ENCODE measurements around the gene JPH3.

Gene JPH3

DNA sequence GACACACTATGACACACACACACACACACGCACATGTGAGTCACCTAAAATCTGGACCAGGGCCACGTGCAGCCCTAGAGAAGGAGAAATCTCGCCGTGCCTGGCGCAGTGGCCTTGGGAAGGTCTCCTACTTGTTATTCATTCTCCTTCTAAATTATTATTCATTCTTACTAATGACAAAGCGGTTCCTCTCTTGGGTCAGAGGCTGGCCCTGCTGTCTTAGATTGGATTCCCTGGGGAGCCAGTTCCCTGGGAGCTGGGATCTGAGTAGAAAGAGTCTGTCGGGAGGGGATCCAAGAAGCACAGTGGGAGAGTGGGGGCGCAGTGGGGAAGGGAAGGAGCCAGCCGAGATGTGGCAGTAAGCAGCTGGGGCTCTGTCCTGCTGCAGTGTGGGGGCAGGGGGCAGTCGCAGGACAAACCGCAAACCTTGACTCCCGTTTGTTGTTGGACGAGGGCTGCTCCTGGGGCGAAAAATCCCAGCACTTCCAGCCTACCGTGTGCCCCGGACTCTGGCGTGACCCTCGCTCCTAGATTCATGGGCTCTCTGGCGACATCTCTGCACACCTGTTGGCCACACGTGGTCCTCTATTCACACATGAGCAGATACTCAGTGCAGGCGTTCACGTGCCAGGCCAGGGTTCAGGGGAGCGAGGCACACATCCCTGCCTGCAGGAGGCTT lies 18.7 kb upstream of the JPH3 start:
- Histone ChIP-seq H3K4me1 (ENCODE audit: control insufficient read depth, low read length) (no peaks in the 10 kb centered on the region), H3K9me3 (ENCODE audit: control insufficient read depth, insufficient read depth, low read length) (no peaks in the 10 kb centered on the region), H3K9me2 (replicated peaks; ENCODE audit: control insufficient read depth, low read length) (no peaks in the 10 kb centered on the region), H4K20me1 (ENCODE audit: control insufficient read depth, insufficient read depth, low read depth, low read length) (no peaks in the 10 kb centered on the region), H3K4me3 (ENCODE audit: low read length) (no peak overlapping the region), H3F3A (ENCODE audit: control insufficient read depth, insufficient read depth) (no peaks in the 10 kb centered on the region), H3K79me2 (ENCODE audit: control insufficient read depth, low read length) (no peaks in the 10 kb centered on the region), H3K27ac (ENCODE audit: low read depth, low read length) (no peak overlapping the region), H3K27me3 (ENCODE audit: control insufficient read depth, low read length) (0 out of 2 replicates have a peak, but pooled peaks cover 2% of the 10 kb centered on the region), H3K36me3 (ENCODE audit: control insufficient read depth, low read length) (no peaks in the 10 kb centered on the region), H3K4me2 (ENCODE audit: low read length) (no peak overlapping the region)
- TF ChIP-seq EZH2phosphoT487 (IDR thresholded peaks at IDR 0.05; ENCODE audit: borderline replicate concordance, low read length) = no peak
- TF ChIP-seq, protein P1, sequence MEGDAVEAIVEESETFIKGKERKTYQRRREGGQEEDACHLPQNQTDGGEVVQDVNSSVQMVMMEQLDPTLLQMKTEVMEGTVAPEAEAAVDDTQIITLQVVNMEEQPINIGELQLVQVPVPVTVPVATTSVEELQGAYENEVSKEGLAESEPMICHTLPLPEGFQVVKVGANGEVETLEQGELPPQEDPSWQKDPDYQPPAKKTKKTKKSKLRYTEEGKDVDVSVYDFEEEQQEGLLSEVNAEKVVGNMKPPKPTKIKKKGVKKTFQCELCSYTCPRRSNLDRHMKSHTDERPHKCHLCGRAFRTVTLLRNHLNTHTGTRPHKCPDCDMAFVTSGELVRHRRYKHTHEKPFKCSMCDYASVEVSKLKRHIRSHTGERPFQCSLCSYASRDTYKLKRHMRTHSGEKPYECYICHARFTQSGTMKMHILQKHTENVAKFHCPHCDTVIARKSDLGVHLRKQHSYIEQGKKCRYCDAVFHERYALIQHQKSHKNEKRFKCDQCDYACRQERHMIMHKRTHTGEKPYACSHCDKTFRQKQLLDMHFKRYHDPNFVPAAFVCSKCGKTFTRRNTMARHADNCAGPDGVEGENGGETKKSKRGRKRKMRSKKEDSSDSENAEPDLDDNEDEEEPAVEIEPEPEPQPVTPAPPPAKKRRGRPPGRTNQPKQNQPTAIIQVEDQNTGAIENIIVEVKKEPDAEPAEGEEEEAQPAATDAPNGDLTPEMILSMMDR (IDR thresholded peaks at IDR 0.05; ENCODE audit: low read depth, low read length, poor library complexity, severe bottlenecking) = no peak

DNA sequence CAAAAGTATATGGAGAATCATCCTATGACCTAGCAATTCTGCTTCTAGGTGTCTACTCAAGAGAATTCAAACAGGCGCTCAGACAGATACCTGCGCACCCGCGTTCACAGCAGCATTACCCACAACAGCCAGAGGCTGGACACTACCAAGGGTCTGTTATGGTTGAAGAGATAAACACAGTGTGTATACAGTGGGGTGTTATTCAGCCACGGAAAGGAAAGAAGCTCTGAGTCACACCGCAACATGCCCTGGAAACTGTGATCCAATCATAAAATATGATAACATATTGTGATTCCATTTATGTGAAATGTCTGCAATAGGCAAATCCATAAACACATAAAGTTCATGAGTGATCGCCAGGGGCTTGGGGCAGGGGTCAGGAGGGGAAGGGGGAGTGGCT lies 18.0 kb upstream of the JPH3 start:
- Histone ChIP-seq H3K9me2 (replicated peaks; ENCODE audit: control insufficient read depth, low read length) (no peaks in the 10 kb centered on the region), H3K36me3 (ENCODE audit: control insufficient read depth, low read length) (no peaks in the 10 kb centered on the region), H3K27ac (ENCODE audit: low read depth, low read length) (no peak overlapping the region), H3K4me2 (ENCODE audit: low read length) (no peak overlapping the region), H3K4me1 (ENCODE audit: control insufficient read depth, low read length) (no peaks in the 10 kb centered on the region), H3K4me3 (ENCODE audit: low read length) (no peak overlapping the region), H4K20me1 (ENCODE audit: control insufficient read depth, insufficient read depth, low read depth, low read length) (no peaks in the 10 kb centered on the region), H3K27me3 (ENCODE audit: control insufficient read depth, low read length) (0 out of 2 replicates have a peak, but pooled peaks cover 2% of the 10 kb centered on the region), H3F3A (ENCODE audit: control insufficient read depth, insufficient read depth) (no peaks in the 10 kb centered on the region), H3K9me3 (ENCODE audit: control insufficient read depth, insufficient read depth, low read length) (no peaks in the 10 kb centered on the region), H3K79me2 (ENCODE audit: control insufficient read depth, low read length) (no peaks in the 10 kb centered on the region)
- TF ChIP-seq, protein P1 (IDR thresholded peaks at IDR 0.05; ENCODE audit: low read depth, low read length, poor library complexity, severe bottlenecking) = no peak
- no peak for TF ChIP-seq EZH2phosphoT487 (IDR thresholded peaks at IDR 0.05; ENCODE audit: borderline replicate concordance, low read length)

DNA sequence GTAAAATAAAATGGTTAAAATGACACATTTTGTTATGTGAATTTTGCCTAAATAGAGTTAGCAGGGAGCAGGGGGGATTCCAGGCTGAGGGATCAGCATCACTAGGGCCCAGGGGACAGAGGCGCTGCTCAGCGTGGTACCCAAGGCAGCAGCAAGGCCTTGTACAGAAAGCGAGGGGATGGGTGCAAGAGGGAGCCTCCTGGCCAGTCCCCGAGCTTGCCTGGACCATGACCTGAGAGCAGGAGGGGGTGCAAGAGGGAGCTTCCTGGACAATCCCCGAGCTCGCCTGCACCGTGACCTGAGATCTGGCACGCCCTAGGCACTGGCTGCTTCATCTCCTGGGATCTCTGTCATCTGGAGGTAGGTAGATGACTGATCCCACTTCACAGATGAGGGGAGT lies 17.3 kb upstream of the JPH3 start:
- H3F3A ChIP-seq (ENCODE audit: control insufficient read depth, insufficient read depth) = no peaks in the 10 kb centered on the region
- H3K9me2 ChIP-seq (replicated peaks; ENCODE audit: control insufficient read depth, low read length) = no peaks in the 10 kb centered on the region
- H3K79me2 ChIP-seq (ENCODE audit: control insufficient read depth, low read length) = no peaks in the 10 kb centered on the region
- no peaks in the 10 kb centered on the region for H3K4me1 ChIP-seq (ENCODE audit: control insufficient read depth, low read length)
- no peak overlapping the region for H3K27ac ChIP-seq (ENCODE audit: low read depth, low read length)
- H3K36me3 ChIP-seq (ENCODE audit: control insufficient read depth, low read length) = no peaks in the 10 kb centered on the region
- H3K27me3 ChIP-seq (ENCODE audit: control insufficient read depth, low read length) = 0 out of 2 replicates have a peak, but pooled peaks cover 2% of the 10 kb centered on the region
- no peaks in the 10 kb centered on the region for H3K9me3 ChIP-seq (ENCODE audit: control insufficient read depth, insufficient read depth, low read length)
- H3K4me2 ChIP-seq (ENCODE audit: low read length) = no peak overlapping the region
- H4K20me1 ChIP-seq (ENCODE audit: control insufficient read depth, insufficient read depth, low read depth, low read length) = no peaks in the 10 kb centered on the region
- H3K4me3 ChIP-seq (ENCODE audit: low read length) = no peak overlapping the region
- TF ChIP-seq EZH2phosphoT487 (IDR thresholded peaks at IDR 0.05; ENCODE audit: borderline replicate concordance, low read length) = no peak
- TF ChIP-seq, protein P1 (IDR thresholded peaks at IDR 0.05; ENCODE audit: low read depth, low read length, poor library complexity, severe bottlenecking) = no peak

Data from DOHH2 (cell line).